Measurements from ENCODE around the gene FBXL12. TPM values are rescaled to one million over a fixed set of nuclear protein-coding genes. Genes with fewer than 3 reads are reported as not detected.
"Not testable (repeated sequence)": the region's sequence is repeated elsewhere in the genome, so short reads cannot be mapped to it uniquely, and the experiment has no call there.

The FBXL12 gene
- polyA plus RNA-seq, 1 experiment = 23.6 TPM

GRCh38 chr19:9786819-9787218 is 32.1 kb downstream of the FBXL12 start:
- Histone ChIP-seq H3K27me3 (ENCODE audit: control insufficient read depth, insufficient read depth, low read length) (no peaks in the 10 kb centered on the region), H3K4me3 (ENCODE audit: low read depth, low read length) (no peak overlapping the region), H3K27ac (ENCODE audit: low read depth, low read length) (no peak overlapping the region), H3K9me3 (ENCODE audit: control insufficient read depth, insufficient read depth, low read length) (peaks cover 7% of the 10 kb centered on the region; the same call in 1 of the 2 replicates)
- TF ChIP-seq CTCF (IDR thresholded peaks at IDR 0.05; ENCODE audit: low read depth, low read length) = no peak
- no peak for DNase-seq (ENCODE audit: low read depth, low spot score)
- ChIA-PET CTCF (interaction anchor here (2.5 kb wide), 1 partner anchor 161 kb away, joined by 21 read pairs; no protein-coding TSS in a partner anchor), POLR2A (no interaction called here)

GRCh38 chr19:9786342-9786741 is 32.5 kb downstream of the FBXL12 start:
- Histone ChIP-seq H3K27me3 (ENCODE audit: control insufficient read depth, insufficient read depth, low read length) (no peaks in the 10 kb centered on the region), H3K9me3 (ENCODE audit: control insufficient read depth, insufficient read depth, low read length) (peaks cover 7% of the 10 kb centered on the region; the same call in 1 of the 2 replicates), H3K4me3 (ENCODE audit: low read depth, low read length) (peak overlapping the region; percentile 85), H3K27ac (ENCODE audit: low read depth, low read length) (peak overlapping the region; percentile 91)
- no peak for TF ChIP-seq CTCF (IDR thresholded peaks at IDR 0.05; ENCODE audit: low read depth, low read length)
- no peak for DNase-seq (ENCODE audit: low read depth, low spot score)
- ChIA-PET CTCF (no interaction called here), POLR2A (no interaction called here)

GRCh38 chr19:9785367-9786331 is 33.2 kb downstream of the FBXL12 start:
- Histone ChIP-seq H3K27ac (ENCODE audit: low read depth, low read length) (peak overlapping the region; percentile 91), H3K9me3 (ENCODE audit: control insufficient read depth, insufficient read depth, low read length) (peaks cover 7% of the 10 kb centered on the region; the same call in 1 of the 2 replicates), H3K4me3 (ENCODE audit: low read depth, low read length) (peak overlapping the region; percentile 85), H3K27me3 (ENCODE audit: control insufficient read depth, insufficient read depth, low read length) (no peaks in the 10 kb centered on the region)
- CTCF ChIA-PET = interaction anchor here (0.6 kb wide), 1 partner anchor 142 kb away, joined by 4 read pairs; no protein-coding TSS in a partner anchor
- peak; percentile 91 for DNase-seq (ENCODE audit: low read depth, low spot score)
- POLR2A ChIA-PET = interaction anchor here (0.7 to 0.9 kb wide), 3 partner anchors 17 to 326 kb away, joined by 4 to 13 read pairs (median 10); partner anchors contain the start of gene ZNF846
- TF ChIP-seq CTCF (IDR thresholded peaks at IDR 0.05; ENCODE audit: low read depth, low read length) = no peak

GRCh38 chr19:9784163-9784496 is 34.7 kb downstream of the FBXL12 start:
- CTCF ChIA-PET; POLR2A ChIA-PET; H3K27me3 ChIP-seq (ENCODE audit: control insufficient read depth, insufficient read depth, low read length); H3K9me3 ChIP-seq (ENCODE audit: control insufficient read depth, insufficient read depth, low read length); DNase-seq (ENCODE audit: low read depth, low spot score); H3K27ac ChIP-seq (ENCODE audit: low read depth, low read length); H3K4me3 ChIP-seq (ENCODE audit: low read depth, low read length): not testable (repeated sequence)

- no peak overlapping the region for H3K27ac ChIP-seq (ENCODE audit: low read depth, low read length)
- no peaks in the 10 kb centered on the region for H3K27me3 ChIP-seq (ENCODE audit: control insufficient read depth, insufficient read depth, low read length)
- H3K4me3 ChIP-seq (ENCODE audit: low read depth, low read length) = no peak overlapping the region
- ChIA-PET CTCF (interaction anchor here (1.0 kb wide), 1 partner anchor 157 kb away, joined by 4 read pairs; no protein-coding TSS in a partner anchor), POLR2A (no interaction called here)
- peaks cover 14% of the 10 kb centered on the region for H3K9me3 ChIP-seq (ENCODE audit: control insufficient read depth, insufficient read depth, low read length)
- no peak for TF ChIP-seq CTCF (IDR thresholded peaks at IDR 0.05; ENCODE audit: low read depth, low read length)
- no peak for DNase-seq (ENCODE audit: low read depth, low spot score)
Measured at GRCh38 chr19:9782338-9782737, 36.5 kb downstream of the FBXL12 start.

Measured in AG04450 (cell line).